ENCODE measurements around the gene LIN37. TPM values are rescaled to one million over a fixed set of nuclear protein-coding genes. Genes with fewer than 3 reads are reported as not detected.
"Not testable (repeated sequence)": the region's sequence is repeated elsewhere in the genome, so short reads cannot be mapped to it uniquely, and the experiment has no call there.

Gene LIN37
- total RNA-seq, 1 experiment from 2014 or later = 6.4 TPM

GRCh38 chr19:35793381-35794165, 45.2 kb downstream of the LIN37 start:
- Mint-ChIP-seq H3K36me3 (no peaks in the 10 kb centered on the region), H3K4me3 (no peak overlapping the region), H3K27ac (no peak overlapping the region), H3K4me1 (peaks cover 12% of the 10 kb centered on the region), H3K27me3 (ENCODE audit: low read depth) (peaks cover 37% of the 10 kb centered on the region), H3K9me3 (no peaks in the 10 kb centered on the region)
- ChIA-PET CTCF (interaction anchor here (0.5 to 2.8 kb wide), 4 partner anchors 9 to 112 kb away, joined by 3 to 11 read pairs (median 4); no protein-coding TSS in a partner anchor), POLR2A (interaction anchor here (0.5 to 0.7 kb wide), 3 partner anchors 42 to 113 kb away, joined by 3 to 4 read pairs (median 3); no protein-coding TSS in a partner anchor)
- TF ChIP-seq E2F1 (CRISPR knock-in tag; IDR thresholded peaks at IDR 0.05) (no peak), NR1H2 (CRISPR knock-in tag; IDR thresholded peaks at IDR 0.05) (no peak), OVOL2 (CRISPR knock-in tag; IDR thresholded peaks at IDR 0.05; ENCODE audit: borderline replicate concordance) (no peak), CBFB (CRISPR knock-in tag; IDR thresholded peaks at IDR 0.05; ENCODE audit: low read depth) (no peak), ZNF396 (CRISPR knock-in tag; IDR thresholded peaks at IDR 0.05; ENCODE audit: borderline replicate concordance) (no peak), ELF4 (CRISPR knock-in tag; IDR thresholded peaks at IDR 0.05; ENCODE audit: low read depth) (no peak), ZNF423 (CRISPR knock-in tag; IDR thresholded peaks at IDR 0.05) (no peak), RELA (CRISPR knock-in tag; IDR thresholded peaks at IDR 0.05; ENCODE audit: borderline replicate concordance) (no peak), ZNF232 (CRISPR knock-in tag; IDR thresholded peaks at IDR 0.05) (no peak), ZMAT4 (CRISPR knock-in tag; IDR thresholded peaks at IDR 0.05) (no peak), ZNF416 (CRISPR knock-in tag; IDR thresholded peaks at IDR 0.05) (no peak), ZNF317 (CRISPR knock-in tag; IDR thresholded peaks at IDR 0.05; ENCODE audit: borderline replicate concordance, low read depth) (no peak)
- TF ChIP-seq, protein P1, sequence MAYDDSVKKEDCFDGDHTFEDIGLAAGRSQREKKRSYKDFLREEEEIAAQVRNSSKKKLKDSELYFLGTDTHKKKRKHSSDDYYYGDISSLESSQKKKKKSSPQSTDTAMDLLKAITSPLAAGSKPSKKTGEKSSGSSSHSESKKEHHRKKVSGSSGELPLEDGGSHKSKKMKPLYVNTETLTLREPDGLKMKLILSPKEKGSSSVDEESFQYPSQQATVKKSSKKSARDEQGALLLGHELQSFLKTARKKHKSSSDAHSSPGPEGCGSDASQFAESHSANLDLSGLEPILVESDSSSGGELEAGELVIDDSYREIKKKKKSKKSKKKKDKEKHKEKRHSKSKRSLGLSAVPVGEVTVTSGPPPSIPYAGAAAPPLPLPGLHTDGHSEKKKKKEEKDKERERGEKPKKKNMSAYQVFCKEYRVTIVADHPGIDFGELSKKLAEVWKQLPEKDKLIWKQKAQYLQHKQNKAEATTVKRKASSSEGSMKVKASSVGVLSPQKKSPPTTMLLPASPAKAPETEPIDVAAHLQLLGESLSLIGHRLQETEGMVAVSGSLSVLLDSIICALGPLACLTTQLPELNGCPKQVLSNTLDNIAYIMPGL (CRISPR knock-in tag; IDR thresholded peaks at IDR 0.05) = no peak
- DNase-seq (ENCODE audit: low spot score) (no peak), ATAC-seq (no peak)

DNA sequence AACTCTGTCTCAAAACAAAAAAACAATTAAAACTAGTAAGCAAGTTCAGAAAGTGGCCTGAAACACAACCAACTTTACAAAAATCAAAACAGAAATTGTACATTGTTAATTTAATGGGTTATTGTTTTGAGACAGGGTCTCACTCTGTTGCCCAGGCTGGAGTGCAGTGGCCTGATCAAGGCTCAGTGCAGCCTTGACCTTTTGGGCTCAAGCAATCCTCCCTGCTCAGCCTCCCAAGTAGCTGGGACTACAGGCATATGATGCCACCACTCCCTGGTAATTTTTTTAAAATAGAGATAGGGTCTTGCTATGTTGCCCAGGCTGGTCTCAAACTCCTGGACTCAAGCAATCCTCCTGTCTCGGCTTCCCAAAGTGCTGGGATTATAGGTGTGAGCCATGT, 47.2 kb downstream of the LIN37 start:
- H3K36me3 Mint-ChIP-seq; DNase-seq (ENCODE audit: low spot score); ATAC-seq; H3K4me3 Mint-ChIP-seq; H3K27ac Mint-ChIP-seq; H3K9me3 Mint-ChIP-seq: not testable (repeated sequence)
- ChIA-PET CTCF (interaction anchor here (3.3 kb wide), 1 partner anchor 10 kb away, joined by 26 read pairs; no protein-coding TSS in a partner anchor), POLR2A (interaction anchor here (0.6 kb wide), 1 partner anchor 109 kb away, joined by 3 read pairs; no protein-coding TSS in a partner anchor)
- Mint-ChIP-seq H3K27me3 (ENCODE audit: low read depth) (peaks cover 50% of the 10 kb centered on the region), H3K4me1 (peaks cover 12% of the 10 kb centered on the region)

DNA sequence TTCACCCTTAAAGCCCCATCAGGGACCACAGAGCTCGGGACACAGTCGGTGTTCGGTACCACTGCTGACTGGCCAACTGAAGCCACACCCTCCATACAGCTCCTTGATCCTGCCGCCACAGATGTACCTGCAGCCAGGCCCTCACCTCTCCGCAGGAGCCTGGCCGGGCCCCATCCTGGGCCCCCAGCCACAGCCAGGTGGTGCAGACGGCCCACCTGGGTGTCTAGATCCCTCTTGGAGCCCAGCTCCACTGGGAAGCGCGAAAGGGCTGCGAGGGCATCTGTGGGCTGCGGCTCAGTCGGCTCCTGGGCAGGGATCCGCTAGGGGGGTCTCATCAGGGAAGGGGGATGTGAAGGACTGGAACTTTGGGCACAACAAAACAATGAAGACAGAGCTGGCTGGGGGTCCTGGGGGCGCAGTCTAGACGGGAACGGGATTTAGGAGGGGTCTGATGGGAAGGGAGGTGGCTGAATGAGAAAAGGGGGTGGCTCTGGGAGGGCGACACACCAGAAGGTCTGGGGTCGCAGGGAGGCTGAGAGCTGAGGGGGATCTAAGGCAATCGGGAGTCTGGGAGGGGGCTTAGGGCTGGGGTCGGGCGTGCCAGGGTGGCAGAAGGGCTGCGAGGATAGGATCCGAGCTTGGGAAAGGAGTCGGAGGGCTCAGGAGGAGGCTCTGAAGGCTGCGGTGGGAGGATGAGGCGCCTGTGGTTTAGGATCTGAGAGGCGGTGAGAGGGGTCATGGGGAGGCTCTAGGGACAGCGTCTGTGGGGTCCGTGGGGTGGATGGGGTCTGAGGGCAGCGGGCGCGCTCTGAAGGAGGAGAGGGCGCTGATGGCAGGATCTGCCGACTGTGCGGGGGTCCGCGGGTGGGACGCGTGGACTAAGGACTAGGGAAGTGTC, 48.5 kb downstream of the LIN37 start:
- peak overlapping the region; percentile 69 for H3K4me3 Mint-ChIP-seq
- ChIA-PET CTCF (interaction anchor here (0.6 to 3.3 kb wide), 5 partner anchors 12 to 180 kb away, joined by 3 to 26 read pairs (median 5); no protein-coding TSS in a partner anchor), POLR2A (no interaction called here)
- peaks cover 54% of the 10 kb centered on the region for H3K27me3 Mint-ChIP-seq (ENCODE audit: low read depth)
- peaks cover 12% of the 10 kb centered on the region for H3K4me1 Mint-ChIP-seq
- no peaks in the 10 kb centered on the region for H3K9me3 Mint-ChIP-seq
- no peak overlapping the region for H3K27ac Mint-ChIP-seq
- DNase-seq (ENCODE audit: low spot score) (no peak), ATAC-seq (0 out of 2 replicates have a peak, but pooled peaks have one; percentile 7)
- no peaks in the 10 kb centered on the region for H3K36me3 Mint-ChIP-seq
- no peak for TF ChIP-seq ZNF317 (CRISPR knock-in tag; IDR thresholded peaks at IDR 0.05; ENCODE audit: borderline replicate concordance, low read depth)
- TF ChIP-seq, protein P2, sequence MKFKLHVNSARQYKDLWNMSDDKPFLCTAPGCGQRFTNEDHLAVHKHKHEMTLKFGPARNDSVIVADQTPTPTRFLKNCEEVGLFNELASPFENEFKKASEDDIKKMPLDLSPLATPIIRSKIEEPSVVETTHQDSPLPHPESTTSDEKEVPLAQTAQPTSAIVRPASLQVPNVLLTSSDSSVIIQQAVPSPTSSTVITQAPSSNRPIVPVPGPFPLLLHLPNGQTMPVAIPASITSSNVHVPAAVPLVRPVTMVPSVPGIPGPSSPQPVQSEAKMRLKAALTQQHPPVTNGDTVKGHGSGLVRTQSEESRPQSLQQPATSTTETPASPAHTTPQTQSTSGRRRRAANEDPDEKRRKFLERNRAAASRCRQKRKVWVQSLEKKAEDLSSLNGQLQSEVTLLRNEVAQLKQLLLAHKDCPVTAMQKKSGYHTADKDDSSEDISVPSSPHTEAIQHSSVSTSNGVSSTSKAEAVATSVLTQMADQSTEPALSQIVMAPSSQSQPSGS (CRISPR knock-in tag; IDR thresholded peaks at IDR 0.05; ENCODE audit: borderline replicate concordance, low read depth) = no peak
- TF ChIP-seq, protein P3, sequence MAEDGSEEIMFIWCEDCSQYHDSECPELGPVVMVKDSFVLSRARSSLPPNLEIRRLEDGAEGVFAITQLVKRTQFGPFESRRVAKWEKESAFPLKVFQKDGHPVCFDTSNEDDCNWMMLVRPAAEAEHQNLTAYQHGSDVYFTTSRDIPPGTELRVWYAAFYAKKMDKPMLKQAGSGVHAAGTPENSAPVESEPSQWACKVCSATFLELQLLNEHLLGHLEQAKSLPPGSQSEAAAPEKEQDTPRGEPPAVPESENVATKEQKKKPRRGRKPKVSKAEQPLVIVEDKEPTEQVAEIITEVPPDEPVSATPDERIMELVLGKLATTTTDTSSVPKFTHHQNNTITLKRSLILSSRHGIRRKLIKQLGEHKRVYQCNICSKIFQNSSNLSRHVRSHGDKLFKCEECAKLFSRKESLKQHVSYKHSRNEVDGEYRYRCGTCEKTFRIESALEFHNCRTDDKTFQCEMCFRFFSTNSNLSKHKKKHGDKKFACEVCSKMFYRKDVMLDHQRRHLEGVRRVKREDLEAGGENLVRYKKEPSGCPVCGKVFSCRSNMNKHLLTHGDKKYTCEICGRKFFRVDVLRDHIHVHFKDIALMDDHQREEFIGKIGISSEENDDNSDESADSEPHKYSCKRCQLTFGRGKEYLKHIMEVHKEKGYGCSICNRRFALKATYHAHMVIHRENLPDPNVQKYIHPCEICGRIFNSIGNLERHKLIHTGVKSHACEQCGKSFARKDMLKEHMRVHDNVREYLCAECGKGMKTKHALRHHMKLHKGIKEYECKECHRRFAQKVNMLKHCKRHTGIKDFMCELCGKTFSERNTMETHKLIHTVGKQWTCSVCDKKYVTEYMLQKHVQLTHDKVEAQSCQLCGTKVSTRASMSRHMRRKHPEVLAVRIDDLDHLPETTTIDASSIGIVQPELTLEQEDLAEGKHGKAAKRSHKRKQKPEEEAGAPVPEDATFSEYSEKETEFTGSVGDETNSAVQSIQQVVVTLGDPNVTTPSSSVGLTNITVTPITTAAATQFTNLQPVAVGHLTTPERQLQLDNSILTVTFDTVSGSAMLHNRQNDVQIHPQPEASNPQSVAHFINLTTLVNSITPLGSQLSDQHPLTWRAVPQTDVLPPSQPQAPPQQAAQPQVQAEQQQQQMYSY (CRISPR knock-in tag; IDR thresholded peaks at IDR 0.05) = no peak
- no peak for TF ChIP-seq GTF2I (CRISPR knock-in tag; conservative IDR thresholded peaks at IDR 0.05)
- TF ChIP-seq FOXP4 (CRISPR knock-in tag; IDR thresholded peaks at IDR 0.05) = no peak
